ENCODE data around the gene TMEM150C. TPM values are rescaled to one million over a fixed set of nuclear protein-coding genes. Genes with fewer than 3 reads are reported as not detected.

TMEM150C gene
- 10 to 100 TPM; 25.6 to 26.7 (median 26.4) TPM for polyA plus RNA-seq (ENCODE audit: insufficient read length in 3 of 3)
- long read RNA-seq, donor 1, partial matches to known transcripts: 0 of 3 reads
- long read RNA-seq, donor 1, other reads (novel, unspliced or antisense): 0 of 3 reads
- long read RNA-seq, donor 2, partial matches to known transcripts: 0 of 4 reads
- long read RNA-seq, donor 2, other reads (novel, unspliced or antisense): 0 of 4 reads
- long read RNA-seq, donor 3, transcript TMEM150C-201 (8 exons, 1,990 nt): major isoform, 11 of 12 reads
- long read RNA-seq, donor 3, partial matches to known transcripts: 0 of 12 reads
- long read RNA-seq, donor 3, other reads (novel, unspliced or antisense): 0 of 12 reads
- long read RNA-seq, donor 4, partial matches to known transcripts: 34 of 38 reads
- long read RNA-seq, donor 4, other reads (novel, unspliced or antisense): 0 of 38 reads
- long read RNA-seq, donor 5: 0 reads
- long read RNA-seq, donor 6, transcript TMEM150C-201 (8 exons, 1,990 nt): major isoform, 5 of 6 reads
- long read RNA-seq, donor 6, partial matches to known transcripts: 0 of 6 reads
- long read RNA-seq, donor 6, other reads (novel, unspliced or antisense): 0 of 6 reads
- long read RNA-seq, donor 7, partial matches to known transcripts: 0 of 5 reads
- long read RNA-seq, donor 7, other reads (novel, unspliced or antisense): 0 of 5 reads
- long read RNA-seq, donor 8: 0 reads
- long read RNA-seq, donor 9, transcript TMEM150C-201 (8 exons, 1,990 nt): major isoform, 5 of 29 reads
- long read RNA-seq, donor 9, partial matches to known transcripts: 23 of 29 reads
- long read RNA-seq, donor 9, other reads (novel, unspliced or antisense): 0 of 29 reads
- long read RNA-seq, donor 10, partial matches to known transcripts: 0 of 2 reads
- long read RNA-seq, donor 10, other reads (novel, unspliced or antisense): 0 of 2 reads
- long read RNA-seq, donor 11, partial matches to known transcripts: 0 of 3 reads
- long read RNA-seq, donor 11, other reads (novel, unspliced or antisense): 0 of 3 reads
- long read RNA-seq, donor 12, partial matches to known transcripts: 0 of 4 reads
- long read RNA-seq, donor 12, other reads (novel, unspliced or antisense): 0 of 4 reads
- long read RNA-seq, donor 13: 0 reads
- long read RNA-seq, donor 14, partial matches to known transcripts: 0 of 4 reads
- long read RNA-seq, donor 14, other reads (novel, unspliced or antisense): 0 of 4 reads
- long read RNA-seq, donor 15, partial matches to known transcripts: 0 of 1 reads
- long read RNA-seq, donor 15, other reads (novel, unspliced or antisense): 0 of 1 reads
- long read RNA-seq, donor 16, transcript TMEM150C-201 (8 exons, 1,990 nt): major isoform, 7 of 7 reads
- long read RNA-seq, donor 16, partial matches to known transcripts: 0 of 7 reads
- long read RNA-seq, donor 16, other reads (novel, unspliced or antisense): 0 of 7 reads

- DNase-seq (ENCODE audit: extremely low read depth in 1 of 11, low read depth in 9 of 11, low spot score in 4 of 11): peak in 1 of 11 donors; percentile 11
These were observed at the start of gene TMEM150C for GRCh38 chr4:82561786-82562563. Gene TMEM150C (minus strand): TSS chr4:82561988. CDS start chr4:82504657, 57,331 bp downstream.

DNA sequence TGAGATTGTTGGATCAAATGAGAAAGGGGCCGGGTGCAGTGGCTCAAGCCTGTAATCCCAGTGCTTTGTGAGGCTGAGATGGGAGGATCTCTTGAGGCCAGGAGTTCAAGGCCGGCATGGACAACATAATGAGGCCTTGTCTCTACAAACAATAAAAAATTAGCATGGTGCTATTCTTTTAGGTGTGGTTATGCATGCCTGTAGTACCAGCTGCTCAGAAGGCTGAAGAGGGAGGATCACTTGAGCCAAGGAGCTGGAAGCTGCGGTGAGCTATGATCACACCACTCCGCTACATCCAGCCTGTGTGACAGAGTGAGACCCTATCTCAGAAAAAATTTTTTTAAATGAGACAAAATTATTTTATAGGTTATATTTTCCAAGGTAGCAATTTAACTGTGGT lies 49.7 kb upstream of the TMEM150C start:
- DNase-seq (ENCODE audit: extremely low read depth in 1 of 11, low read depth in 9 of 11, low spot score in 4 of 11): no peak

DNA sequence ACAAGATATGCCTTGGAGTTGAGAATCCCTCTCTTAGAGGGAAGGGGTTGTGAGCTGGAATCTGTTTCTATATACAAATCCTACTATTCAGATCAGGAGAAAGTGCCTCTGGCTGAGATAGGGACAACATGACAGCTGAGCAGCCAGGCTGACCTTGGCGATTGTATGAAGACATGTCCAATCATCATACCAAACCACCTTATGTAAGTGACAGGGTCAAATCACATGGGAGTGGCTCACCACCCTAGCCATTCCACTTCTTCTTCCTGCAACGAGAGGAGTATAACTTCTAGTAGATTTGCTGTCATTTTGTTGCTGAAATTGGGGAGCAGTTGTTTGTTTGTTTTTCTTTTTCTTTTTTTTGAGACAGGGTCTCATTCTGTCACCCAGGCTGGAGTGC lies 48.3 kb upstream of the TMEM150C start:
- DNase-seq (ENCODE audit: extremely low read depth in 1 of 11, low read depth in 9 of 11, low spot score in 4 of 11): no peak

DNA sequence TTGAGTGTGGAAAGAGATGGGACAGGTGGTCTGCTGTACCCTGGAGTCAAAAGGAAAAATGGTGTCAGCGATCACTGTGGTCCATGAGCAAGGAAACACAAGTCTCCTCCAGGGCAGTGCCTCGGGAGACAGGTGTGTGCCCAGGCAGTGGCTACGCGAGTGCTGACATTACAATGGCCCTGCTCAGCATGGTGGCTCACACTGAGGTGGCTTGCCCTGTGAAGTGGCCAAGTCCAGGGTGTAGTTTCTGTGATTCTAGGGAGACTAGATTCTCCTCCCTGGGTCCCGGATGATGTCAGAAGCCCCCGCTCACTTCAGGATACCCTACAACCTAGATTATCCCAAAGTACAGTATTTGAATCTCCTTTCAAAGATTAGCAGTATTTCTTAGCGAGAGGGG lies 44.8 kb upstream of the TMEM150C start:
- DNase-seq (ENCODE audit: extremely low read depth in 1 of 11, low read depth in 9 of 11, low spot score in 4 of 11): no peak

GRCh38 chr4:82604522-82604921 lies 42.7 kb upstream of the TMEM150C start:
- DNase-seq (ENCODE audit: extremely low read depth in 1 of 11, low read depth in 9 of 11, low spot score in 4 of 11): no peak

- DNase-seq (ENCODE audit: extremely low read depth in 1 of 11, low read depth in 9 of 11, low spot score in 4 of 11): no peak
These were observed 39.6 kb upstream of the TMEM150C start for GRCh38 chr4:82601242-82602015.

- no peak for DNase-seq (ENCODE audit: extremely low read depth in 1 of 11, low read depth in 9 of 11, low spot score in 4 of 11)
These were observed 37.5 kb upstream of the TMEM150C start for GRCh38 chr4:82599336-82599735.

DNA sequence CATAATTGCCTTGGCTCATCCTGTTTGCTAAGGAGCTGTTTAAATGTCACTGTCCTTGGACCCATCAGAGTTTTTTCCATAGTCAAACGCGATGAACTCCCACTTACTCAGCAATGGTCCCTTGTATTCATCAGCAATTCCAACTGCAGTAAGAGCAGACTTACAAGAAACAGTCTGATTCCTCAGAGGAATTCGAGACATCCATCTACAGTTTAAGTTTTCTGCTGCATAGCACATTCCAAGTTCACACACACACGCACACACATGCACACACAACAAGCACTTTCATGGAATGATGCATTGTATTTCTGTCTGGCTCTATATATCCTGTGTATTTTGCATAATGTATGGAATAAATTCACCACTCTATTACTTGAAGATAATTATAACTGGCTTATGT lies 32.7 kb upstream of the TMEM150C start:
- peak in 2 of 11 donors; percentile 13 to 41 for DNase-seq (ENCODE audit: extremely low read depth in 1 of 11, low read depth in 9 of 11, low spot score in 4 of 11)

DNA sequence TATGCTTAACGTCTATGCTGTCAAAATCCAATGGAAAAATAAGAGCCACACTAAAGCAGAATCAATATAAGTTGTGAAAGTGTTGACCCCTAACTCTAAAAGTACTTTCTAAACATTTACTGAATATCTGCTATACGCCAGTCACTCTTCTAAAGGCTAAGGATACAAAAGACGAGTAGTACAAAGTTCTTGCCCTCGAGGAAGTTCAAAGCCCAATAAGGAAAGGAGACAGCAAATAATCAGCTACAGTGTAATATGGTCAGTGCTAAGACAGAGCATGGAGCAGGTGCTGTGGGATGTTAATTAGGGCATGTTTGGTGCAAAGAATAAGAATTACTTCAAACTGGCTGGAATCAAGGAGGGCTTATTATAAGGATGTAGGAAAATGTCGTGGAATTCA lies 31.6 kb upstream of the TMEM150C start:
- no peak for DNase-seq (ENCODE audit: extremely low read depth in 1 of 11, low read depth in 9 of 11, low spot score in 4 of 11)

DNA sequence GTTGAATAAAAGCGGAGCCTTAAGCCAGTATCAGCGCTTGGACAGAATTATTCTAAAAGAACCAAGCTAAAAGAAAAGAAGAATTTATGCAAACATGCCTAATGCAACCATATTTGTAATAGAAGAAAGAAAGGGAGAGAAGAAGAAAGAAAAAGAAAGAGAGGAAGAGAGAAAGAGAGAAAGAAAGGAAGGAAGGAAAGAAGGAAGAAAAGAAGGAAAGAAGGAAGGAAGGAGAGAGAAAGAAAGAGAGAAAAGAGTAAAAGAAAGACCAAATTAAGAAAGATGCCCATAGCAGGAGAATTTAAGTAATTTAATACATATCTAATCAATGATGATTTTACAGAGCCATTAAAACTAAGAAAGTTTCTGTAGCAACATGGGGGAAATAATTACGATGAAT lies 30.9 kb upstream of the TMEM150C start:
- no peak for DNase-seq (ENCODE audit: extremely low read depth in 1 of 11, low read depth in 9 of 11, low spot score in 4 of 11)

GRCh38 chr4:82591592-82591991 lies 29.8 kb upstream of the TMEM150C start:
- DNase-seq (ENCODE audit: extremely low read depth in 1 of 11, low read depth in 9 of 11, low spot score in 4 of 11): no peak

- no peak for DNase-seq (ENCODE audit: extremely low read depth in 1 of 11, low read depth in 9 of 11, low spot score in 4 of 11)
These were observed 28.0 kb upstream of the TMEM150C start for GRCh38 chr4:82589756-82590155.

- no peak for DNase-seq (ENCODE audit: extremely low read depth in 1 of 11, low read depth in 9 of 11, low spot score in 4 of 11)
These were observed 27.0 kb upstream of the TMEM150C start for GRCh38 chr4:82588771-82589270.

GRCh38 chr4:82587826-82588540 lies 26.2 kb upstream of the TMEM150C start:
- DNase-seq (ENCODE audit: extremely low read depth in 1 of 11, low read depth in 9 of 11, low spot score in 4 of 11): no peak

- DNase-seq (ENCODE audit: extremely low read depth in 1 of 11, low read depth in 9 of 11, low spot score in 4 of 11): peak in 2 of 11 donors; percentile 22 to 33
These were observed 24.1 kb upstream of the TMEM150C start for GRCh38 chr4:82585690-82586435.

- no peak for DNase-seq (ENCODE audit: extremely low read depth in 1 of 11, low read depth in 9 of 11, low spot score in 4 of 11)
These were observed 23.1 kb upstream of the TMEM150C start for GRCh38 chr4:82584931-82585330.
